HL-60 (cell line): ENCODE results near the gene GALNT1.

Source experiments
- SPI1 ChIP-seq: IDR thresholded peaks from 2 replicates; pipeline ENCODE4 v1.6.1; 2012; ENCODE audit warnings: low read depth, mild to moderate bottlenecking, borderline replicate concordance
- TF ChIP-seq, protein P1 (sequence below): IDR thresholded peaks from one replicate; pipeline ENCODE4 v1.5.1; 2011; ENCODE audit warnings: low read length, control low read depth, inconsistent platforms; ENCODE audit not compliant: insufficient read depth

GRCh38 chr18:35721431-35722081 is 140.0 kb downstream of the GALNT1 start:
- TF ChIP-seq, protein P1, sequence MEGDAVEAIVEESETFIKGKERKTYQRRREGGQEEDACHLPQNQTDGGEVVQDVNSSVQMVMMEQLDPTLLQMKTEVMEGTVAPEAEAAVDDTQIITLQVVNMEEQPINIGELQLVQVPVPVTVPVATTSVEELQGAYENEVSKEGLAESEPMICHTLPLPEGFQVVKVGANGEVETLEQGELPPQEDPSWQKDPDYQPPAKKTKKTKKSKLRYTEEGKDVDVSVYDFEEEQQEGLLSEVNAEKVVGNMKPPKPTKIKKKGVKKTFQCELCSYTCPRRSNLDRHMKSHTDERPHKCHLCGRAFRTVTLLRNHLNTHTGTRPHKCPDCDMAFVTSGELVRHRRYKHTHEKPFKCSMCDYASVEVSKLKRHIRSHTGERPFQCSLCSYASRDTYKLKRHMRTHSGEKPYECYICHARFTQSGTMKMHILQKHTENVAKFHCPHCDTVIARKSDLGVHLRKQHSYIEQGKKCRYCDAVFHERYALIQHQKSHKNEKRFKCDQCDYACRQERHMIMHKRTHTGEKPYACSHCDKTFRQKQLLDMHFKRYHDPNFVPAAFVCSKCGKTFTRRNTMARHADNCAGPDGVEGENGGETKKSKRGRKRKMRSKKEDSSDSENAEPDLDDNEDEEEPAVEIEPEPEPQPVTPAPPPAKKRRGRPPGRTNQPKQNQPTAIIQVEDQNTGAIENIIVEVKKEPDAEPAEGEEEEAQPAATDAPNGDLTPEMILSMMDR, result no peak
- TF ChIP-seq SPI1, result no peak
